ENCODE results near the gene XYLT1.

Gene XYLT1

DNA sequence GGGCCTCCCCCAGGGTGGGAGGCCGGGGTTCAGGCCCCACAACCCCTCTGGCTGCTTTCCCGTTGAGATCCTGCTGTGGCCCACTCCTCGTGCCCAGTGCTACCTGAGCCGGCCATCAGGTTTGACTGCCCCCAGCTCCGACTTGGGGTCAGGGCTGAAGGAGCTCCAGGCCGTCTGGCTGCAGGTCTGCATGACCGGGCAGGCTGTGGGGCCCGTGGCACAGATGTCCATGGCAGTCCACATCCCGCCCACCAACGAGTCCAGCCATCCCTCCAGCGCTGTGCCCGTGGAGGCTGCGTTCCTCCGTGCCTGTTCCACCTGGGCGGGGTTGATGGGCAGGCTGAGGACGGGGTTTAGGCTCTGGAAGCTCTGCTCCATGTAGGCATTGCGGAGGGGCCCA is 362.2 kb downstream of the XYLT1 start:
- no peak for DNase-seq (ENCODE audit: low read depth, low spot score)

DNA sequence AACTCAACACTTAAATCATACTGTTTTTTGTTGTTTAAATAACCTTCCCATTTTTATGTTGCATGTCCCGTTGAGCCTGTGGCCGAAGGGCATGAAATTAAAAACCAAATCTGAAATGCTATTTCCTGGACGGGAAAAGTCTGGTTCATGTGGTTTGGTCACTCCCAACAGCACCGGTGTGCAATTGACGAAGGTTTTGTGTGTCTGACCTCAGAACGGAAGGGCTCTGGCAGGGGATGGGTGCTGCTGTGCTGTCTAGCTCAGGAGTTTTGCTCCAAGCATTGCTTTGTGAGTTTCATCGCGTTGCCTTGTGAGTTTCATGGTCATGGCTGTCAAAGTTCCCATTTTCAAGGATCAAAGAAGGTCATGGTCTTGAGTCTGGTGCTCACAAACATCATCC is 363.3 kb downstream of the XYLT1 start:
- DNase-seq (ENCODE audit: low read depth, low spot score): no peak

DNA sequence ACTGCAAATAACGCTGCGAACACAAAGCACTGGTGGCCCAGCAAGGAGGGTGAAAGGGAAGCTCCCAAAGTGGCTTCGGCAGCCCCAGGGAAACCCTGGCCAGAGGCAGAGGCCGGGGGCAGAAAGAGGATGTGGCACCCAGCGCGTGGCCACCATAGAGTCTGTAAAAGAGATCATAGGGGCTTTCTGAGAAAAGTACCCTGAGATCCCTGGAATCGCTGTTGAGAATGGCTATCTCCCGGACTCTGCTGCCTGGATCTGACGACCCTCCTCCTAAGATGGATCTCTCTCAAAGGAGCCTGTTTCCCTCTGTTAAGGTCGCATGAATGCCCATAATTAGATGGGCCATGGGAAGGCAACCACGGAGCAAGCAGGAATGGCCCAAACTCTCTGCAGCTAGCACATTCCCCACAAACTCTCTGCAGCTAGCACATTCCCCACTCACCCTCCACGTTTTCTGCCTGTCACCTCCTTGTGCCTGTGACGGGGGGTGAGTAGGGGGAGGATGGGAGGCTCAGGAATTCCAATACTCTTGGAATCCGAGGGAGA is 364.4 kb downstream of the XYLT1 start:
- no peak for DNase-seq (ENCODE audit: low read depth, low spot score)

DNA sequence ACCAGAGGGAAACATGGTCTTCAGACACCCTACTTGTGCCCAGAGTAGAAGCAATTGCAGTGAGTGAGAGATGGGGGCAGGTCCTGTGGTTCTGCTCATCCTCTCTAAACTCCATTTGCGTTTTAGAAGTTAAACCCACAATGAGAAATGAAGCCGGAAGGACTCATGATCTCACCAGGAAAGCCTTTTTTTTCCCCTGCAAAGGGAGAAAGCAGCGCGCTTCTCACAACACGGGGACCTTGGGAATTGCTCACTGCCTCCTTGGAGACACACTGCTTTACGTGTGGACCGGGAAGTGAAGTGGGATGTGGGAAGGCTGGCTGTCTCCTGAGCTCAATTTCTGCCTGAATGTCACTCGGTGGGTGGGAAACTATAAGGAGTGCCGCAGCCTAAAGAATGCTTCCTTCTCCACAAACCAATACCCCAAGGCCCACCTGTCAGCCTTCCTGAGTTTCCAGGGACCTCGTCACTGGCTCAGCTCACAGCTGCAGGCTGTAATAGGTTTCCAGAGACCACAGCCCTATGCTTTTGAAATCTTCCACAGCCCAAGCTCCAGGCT is 365.4 kb downstream of the XYLT1 start:
- DNase-seq (ENCODE audit: low read depth, low spot score): peak; percentile 20

DNA sequence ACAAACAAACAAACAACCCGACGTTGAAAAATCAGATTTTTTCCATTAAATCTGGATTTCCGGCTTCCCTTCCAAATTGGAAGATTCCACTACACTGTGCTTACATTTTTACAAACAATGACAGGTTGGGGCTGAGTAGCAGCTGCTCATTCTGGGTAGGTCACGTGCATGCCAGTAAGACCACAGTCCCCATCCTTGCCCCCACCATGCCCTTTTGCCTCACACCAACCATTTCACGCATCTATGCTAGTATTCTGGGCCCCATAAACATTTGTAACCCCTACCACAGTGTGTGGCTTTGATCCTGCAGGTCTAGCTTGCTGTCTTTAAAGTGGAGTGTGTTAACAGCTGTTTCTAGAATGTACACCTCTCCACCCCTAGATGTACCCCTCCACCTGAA is 366.1 kb downstream of the XYLT1 start:
- DNase-seq (ENCODE audit: low read depth, low spot score): no peak

DNA sequence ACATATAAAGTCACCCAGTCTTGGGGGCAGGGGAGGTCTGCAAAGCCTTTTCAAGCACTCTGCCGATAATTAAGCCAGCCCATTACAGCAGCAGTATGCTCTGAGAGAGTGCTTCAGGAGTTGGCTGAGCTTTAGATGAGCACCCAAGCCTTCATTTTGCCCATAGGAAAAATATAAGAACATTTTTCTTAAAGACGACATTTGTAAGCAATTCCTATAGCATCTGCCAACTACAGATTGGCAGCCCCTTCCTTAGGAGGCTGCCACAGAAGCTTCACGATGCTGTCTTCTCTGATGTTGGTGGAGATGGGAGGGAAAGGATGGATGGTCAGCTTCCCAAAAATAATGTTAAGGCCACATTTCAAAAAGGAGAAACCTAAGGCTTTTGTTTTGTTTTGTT is 367.5 kb downstream of the XYLT1 start:
- no peak for DNase-seq (ENCODE audit: low read depth, low spot score)

DNA sequence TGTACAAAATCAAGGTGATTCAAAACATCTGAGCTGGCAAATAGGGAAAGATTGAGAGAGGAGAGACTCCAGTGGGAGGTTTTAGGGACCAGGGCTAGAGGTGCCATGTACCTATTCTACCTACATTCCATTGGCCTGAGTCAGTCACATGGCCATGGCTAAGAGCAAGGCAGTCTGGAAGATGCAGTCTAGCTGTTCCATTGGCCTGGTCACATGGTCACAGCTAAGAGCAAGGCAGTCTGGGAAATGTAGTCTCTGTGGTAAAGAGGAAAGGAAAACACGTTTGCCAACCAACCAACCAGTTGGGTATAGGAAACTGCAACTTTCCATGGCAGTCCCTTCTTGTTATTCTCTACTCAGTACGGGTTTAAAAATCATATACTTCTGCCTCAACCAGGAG is 369.1 kb downstream of the XYLT1 start:
- no peak for DNase-seq (ENCODE audit: low read depth, low spot score)

DNA sequence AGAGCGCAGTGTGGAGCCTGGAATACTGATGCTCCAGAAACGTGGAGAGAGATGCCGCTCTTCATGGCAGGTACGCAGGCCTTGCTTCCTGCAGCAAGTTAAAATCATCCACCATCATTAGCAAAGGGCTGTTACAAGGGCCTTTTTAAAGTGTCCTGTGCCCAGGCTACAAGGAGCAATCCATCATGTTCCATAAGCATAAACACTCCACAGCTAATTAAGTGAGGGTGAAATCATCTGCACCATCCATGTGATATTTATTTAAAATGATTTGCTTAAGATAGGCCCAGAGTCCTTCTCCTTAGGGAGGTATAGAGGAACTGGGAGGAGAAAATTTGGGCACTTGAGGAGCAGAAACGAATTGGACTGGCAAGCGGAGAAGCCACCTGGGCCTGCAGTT is 372.1 kb downstream of the XYLT1 start:
- no peak for DNase-seq (ENCODE audit: low read depth, low spot score)

DNA sequence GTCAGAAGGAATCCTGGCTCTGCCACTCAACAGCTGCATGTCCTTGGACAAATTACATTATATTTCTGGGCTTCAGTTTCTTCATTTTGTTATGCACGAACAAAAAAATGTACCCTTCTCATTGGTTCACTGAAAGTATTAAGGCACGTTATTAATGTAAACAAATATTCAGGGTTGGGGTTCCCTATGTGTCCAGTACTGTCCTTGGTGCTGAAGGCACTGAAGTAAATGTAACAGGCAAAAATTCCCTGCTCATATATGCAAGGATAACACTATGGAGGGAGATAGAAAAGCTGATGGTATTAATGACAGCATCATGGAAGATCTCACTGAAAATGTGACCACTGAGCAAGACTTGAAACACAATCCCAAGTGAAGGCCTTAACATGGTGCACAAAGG is 386.6 kb downstream of the XYLT1 start:
- DNase-seq (ENCODE audit: low read depth, low spot score): no peak

DNA sequence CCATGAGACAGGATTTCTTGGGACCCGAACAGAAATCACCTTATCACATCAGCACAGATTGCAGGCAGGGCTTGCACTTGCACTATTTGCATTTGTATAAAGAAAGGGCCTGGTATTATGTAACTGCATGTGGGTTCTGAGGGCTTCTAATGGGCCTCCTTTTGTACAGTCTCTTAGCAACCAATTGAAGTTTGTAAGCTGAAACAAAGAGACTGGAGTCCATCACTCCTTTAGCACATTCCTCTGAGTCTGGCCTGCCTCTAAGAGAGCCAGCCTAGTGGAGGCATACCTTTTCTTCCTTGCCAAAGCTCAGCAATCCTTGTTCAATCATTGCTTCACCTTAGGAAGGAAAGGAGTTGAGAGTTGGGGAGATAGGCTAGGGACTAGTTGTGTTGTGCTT is 387.1 kb downstream of the XYLT1 start:
- no peak for DNase-seq (ENCODE audit: low read depth, low spot score)

DNA sequence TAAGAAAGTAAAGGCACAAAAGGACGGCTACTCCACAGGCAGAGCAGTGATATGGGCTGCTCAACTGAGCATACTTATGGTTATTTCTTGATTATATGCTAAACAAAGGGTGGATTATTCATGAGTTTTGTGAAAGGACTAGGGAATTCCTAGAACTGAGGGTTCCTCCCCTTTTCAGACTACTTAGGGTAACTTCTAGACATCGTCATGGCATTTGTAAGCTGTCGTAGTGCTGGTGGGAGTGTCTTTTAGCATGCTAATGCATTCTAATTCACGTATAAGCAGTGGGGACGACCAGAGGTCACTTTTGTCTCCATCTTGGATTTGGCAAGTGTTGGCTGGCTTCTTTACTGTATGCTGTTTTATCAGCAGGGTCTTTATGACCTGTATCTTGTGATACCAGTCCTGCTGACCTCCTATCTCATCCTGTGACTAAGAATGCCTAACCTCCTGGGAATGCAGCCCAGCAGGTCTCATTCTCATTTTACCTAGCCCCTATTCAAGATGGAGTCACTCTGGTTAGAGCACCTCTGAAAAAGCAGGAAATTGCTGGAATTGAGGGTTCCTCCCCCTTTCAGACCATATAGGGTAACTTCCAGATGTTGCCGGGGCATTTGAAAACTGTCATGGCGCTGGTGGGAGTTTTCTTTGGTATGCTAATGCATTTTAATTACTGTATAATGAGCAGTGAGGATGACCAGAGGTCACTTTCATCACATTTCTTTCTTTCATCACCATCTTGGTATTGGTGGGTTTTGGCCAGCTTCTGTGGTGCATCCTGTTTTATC is 388.5 kb downstream of the XYLT1 start:
- no peak for DNase-seq (ENCODE audit: low read depth, low spot score)

DNA sequence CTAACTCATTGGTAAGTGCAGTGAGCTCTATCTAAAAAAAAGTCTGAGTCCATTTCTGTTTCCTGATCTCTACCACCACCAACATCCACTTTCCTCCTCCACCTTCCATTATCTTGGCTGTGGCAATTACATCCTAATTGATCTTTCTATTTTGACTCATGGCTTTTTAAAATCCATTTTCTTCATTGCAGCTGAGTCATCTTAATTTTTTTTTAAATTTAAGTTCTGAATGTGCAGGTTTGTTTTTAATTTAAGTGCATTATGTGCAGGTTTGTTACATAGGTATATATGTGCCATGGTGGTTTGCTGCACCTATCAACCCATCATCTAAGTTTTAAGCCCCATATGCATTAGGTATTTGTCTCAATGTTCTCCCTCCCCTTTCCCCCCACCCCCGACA is 390.7 kb downstream of the XYLT1 start:
- DNase-seq (ENCODE audit: low read depth, low spot score): no peak

DNA sequence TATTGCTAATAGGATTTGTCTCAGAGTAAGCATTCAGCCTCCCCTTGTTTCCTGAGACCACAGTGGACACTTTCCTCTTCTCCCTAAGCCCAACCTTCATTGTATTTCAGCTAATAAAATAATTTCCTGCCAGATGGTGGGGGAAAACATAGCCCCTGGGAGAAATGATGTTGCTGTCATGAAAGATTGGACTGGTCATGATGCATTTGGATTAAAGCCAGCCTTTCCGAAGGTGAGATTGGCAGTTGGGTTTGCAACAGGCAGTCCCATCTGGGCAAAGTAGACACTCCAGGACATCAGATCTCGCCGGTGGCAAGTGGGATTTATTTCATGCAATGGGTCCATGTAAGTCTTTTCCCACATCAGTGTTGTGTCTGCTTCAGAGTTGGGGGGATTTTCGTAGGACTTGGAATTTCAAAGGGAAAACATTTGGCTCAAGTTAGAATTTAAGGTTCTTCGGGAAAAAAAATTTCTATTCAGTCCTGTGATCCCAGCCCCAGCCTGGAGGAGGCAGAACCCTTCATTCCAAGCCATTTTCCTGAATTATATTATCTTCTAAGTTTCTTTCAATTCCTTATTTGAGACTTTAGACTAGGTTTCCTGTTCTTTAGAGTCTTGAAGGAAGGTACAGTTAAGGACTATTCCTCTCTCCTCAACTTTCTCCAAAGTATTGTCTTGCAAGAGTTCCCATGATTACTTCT is 391.7 kb downstream of the XYLT1 start:
- no peak for DNase-seq (ENCODE audit: low read depth, low spot score)

DNA sequence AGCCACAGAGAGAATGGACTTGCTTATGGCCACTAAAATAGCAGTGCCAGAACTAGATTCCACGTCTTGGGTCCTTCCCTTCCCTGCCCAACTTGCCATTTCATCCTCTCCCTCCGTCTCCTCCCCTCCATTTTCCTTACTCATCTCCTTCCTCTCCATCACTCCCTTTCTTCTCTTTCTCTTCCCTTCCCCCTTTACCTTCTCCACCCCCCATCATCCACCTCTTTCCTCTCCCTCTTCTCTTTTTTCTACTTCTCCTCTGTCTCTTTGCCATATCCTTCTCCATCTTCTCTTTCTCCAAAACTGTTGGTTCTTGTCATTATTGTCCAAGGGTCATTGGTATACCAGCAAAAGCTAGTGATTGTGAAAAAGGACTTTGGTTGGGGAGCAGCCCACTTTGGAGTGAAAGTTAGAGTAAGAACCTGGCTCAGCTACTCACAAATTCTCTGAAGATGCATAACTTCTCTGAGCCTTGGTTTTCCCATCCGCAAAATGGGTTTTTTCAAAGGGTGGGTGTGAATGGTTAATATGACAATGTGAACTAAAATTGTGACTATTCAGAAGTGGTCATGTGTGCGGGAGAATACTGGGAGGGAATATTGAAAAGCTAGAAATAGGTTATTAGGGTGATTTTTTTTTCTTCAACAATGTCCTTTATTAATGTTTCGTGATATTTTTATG is 393.8 kb downstream of the XYLT1 start:
- no peak for DNase-seq (ENCODE audit: low read depth, low spot score)

DNA sequence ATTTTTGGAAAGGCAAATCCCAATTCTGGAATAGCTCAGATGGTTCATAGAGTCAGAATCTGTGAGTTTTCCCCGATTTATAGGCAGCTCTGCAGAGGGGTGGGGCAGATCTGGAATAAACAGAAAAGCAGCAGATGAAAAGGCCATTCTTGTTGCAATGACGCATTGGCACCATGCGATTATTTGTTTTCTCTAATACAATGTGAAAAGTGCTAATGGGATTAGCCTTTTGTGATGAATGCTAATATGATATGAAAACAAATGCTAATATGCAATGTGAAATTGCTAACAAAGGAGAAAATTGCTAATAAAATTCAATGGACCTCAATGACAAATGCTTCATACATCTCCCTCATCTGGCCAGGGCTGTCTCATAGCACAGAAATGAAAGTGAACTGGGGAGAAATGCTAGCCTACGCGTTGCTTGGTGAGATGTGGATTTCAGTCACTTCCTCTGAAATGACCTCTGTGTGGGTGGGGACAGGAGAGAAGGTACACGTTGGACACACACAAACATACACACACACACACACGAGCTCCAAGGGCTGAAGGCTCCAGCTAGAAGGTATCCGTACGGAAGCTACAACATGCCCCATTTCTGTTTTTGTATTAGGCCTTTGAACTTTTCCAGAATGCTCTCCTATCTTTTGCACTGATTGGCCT is 394.5 kb downstream of the XYLT1 start:
- DNase-seq (ENCODE audit: low read depth, low spot score): no peak

DNA sequence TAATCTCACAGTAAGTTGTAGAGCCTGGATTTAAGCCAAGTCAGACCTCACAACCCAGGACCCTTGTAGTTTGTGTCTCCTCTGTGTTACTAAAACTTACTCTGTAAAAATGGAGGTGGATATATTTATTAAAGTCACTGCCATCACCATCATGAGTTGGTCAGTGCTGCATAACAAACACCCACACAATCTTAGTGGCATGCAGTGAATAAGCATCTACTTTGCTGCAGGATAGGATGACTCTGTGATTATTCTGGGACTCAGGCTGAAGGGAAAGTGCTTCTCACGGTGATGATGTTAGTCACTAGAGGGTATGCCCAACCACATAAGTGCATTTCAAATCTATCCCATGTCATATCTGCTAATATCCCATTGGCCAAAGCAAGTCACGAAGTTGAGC is 398.7 kb downstream of the XYLT1 start:
- DNase-seq (ENCODE audit: low read depth, low spot score): no peak

DNA sequence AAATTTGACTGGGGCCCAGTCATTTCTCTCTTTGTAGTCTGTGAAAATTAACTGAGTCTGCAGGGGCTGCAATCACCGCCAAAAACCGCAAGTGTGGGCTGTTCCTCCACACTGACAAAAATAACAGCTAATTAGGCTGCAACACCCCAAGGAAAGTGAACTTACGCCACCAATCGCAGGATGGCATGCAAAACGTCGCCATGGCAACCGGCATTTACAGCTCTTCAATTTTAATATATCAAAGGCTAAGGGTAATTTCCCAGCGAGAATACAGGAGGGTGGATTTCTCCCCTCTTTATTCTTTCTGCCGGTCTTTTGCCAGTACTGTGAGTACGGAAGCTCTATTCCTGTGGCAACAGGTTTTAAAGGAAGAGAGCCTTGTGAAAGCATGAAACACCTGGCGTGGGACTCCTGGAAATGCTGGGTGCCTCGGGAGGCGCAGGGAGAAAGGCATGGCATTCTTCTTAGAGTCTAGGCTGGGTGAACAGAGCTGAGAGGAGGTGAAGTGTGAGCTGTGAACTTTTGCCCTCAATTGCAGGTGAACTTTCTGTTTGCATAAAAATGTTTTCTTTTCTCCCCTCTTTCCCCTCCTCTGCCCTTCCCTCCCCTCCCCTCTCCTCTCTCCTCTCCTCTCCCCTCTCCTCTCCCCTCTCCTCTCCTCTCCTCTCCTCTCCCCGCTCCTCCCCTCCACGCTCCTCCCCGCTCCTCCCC is 399.7 kb downstream of the XYLT1 start:
- DNase-seq (ENCODE audit: low read depth, low spot score): peak; percentile 74

DNA sequence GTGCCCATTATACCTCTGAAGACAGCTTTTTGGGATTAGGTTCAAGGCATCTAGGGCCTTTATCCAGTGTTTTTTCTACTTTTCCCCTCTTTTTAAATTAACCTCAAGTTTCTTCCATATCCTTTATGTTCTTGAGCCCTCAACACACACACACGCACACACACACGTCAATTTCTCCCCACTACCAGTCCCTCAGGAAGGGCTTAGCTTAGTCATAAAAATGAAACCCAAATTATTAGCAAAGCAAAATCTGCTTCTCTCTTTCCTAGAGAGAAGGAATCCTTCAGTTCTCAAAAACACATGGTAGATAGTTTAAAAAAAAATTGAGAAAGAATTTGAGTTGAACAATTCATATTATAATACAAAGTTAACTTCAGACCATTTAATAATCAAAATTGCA is 401.1 kb downstream of the XYLT1 start:
- DNase-seq (ENCODE audit: low read depth, low spot score): no peak

DNA sequence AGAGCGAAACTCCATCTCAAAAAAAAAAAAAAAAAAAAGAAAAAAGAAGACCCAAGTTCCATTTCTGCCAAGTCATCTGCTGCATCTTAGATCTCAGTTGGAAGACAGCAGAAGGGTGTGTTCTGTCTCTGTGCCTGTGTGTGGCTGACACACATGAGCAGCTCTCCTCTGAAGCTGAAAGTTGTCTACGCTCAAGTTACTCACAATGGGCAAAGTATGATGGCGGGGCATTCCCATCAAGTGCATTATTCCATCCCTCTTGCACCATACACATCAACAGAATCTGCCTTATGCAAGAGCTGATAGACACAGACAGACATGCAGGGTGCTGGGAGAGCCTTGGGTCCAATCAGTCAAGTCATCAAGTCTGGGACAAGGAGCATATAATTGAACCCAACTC is 402.2 kb downstream of the XYLT1 start:
- no peak for DNase-seq (ENCODE audit: low read depth, low spot score)

DNA sequence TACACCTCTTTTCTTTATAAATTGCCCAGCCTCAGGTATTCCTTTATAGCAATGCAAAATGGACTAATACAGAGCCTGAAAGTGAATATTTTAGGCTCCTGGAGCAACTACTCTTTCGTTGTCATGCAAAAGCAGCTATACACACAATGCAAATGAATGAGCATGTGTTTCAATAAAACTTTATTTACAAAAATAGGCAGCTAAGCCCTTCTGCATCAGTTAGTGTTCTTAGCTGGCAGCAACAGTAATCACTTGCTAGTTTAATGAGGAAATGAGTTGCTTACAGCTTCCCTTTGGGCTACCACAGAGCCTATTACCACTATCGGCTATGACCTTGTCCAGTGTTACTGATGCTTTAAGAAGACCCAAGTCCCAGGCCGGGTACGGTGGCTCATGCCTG is 402.9 kb downstream of the XYLT1 start:
- no peak for DNase-seq (ENCODE audit: low read depth, low spot score)
